K562 (cell line): ENCODE data around the gene PFDN2. TPM values are rescaled to one million over a fixed set of nuclear protein-coding genes. Genes with fewer than 3 reads are reported as not detected.

Experiments
- BRF1 ChIP-seq: IDR thresholded peaks from 3 replicates; pipeline ENCODE4 v1.6.1; 2011; ENCODE audit warnings: borderline replicate concordance, mild to moderate bottlenecking; ENCODE audit not compliant: insufficient read length; ENCODE audit errors: extremely low read depth
- DDX20 ChIP-seq: fragments of 450-650 bp; IDR thresholded peaks from 2 replicates; pipeline ENCODE4 v1.6.1; 2016; ENCODE audit warnings: missing genetic modification characterization, low read depth, mild to moderate bottlenecking, missing compliant biosample characterization, moderate library complexity
- DEAF1 ChIP-seq: fragments of 450-650 bp; formaldehyde crosslinking; IDR thresholded peaks from 2 replicates; pipeline ENCODE4 v1.4.0; 2020; ENCODE audit warnings: mild to moderate bottlenecking, moderate library complexity
- ETS2 ChIP-seq: IDR thresholded peaks from 2 replicates; pipeline ENCODE4 v1.6.1; 2016; ENCODE audit warnings: borderline replicate concordance, missing genetic modification characterization, mild to moderate bottlenecking, moderate library complexity, missing compliant biosample characterization; ENCODE audit not compliant: poor library complexity, severe bottlenecking
- FOS ChIP-seq: IDR thresholded peaks from 3 replicates; pipeline ENCODE4 v1.6.1; 2011; ENCODE audit not compliant: insufficient read length; ENCODE audit errors: extremely low read depth
- GTF2E2 ChIP-seq: fragments of 200-800 bp; sonication (Bioruptor generic); IDR thresholded peaks from 2 replicates; pipeline ENCODE4 v1.6.1; 2016; ENCODE audit warnings: missing genetic modification characterization, missing compliant biosample characterization
- KDM2B ChIP-seq: fragments of 250-450 bp; sonication (Bioruptor Pico); IDR thresholded peaks from 2 replicates; pipeline ENCODE4 v1.8.0; 2021; ENCODE audit warnings: mild to moderate bottlenecking, moderate library complexity
- KLF1 ChIP-seq: fragments of 450-650 bp; IDR thresholded peaks from 2 replicates; pipeline ENCODE4 v1.6.1; 2016; ENCODE audit warnings: missing genetic modification characterization, missing compliant biosample characterization
- MCM7 ChIP-seq, 2 experiments: fragments of 450-650 bp; IDR thresholded peaks; 2 replicates each; pipeline ENCODE4 v1.6.1; 2016 to 2018
- MTA1 ChIP-seq: fragments of 450-650 bp; IDR thresholded peaks from 2 replicates; pipeline ENCODE4 v1.6.1; 2017; ENCODE audit warnings: borderline replicate concordance
- POLR2A ChIP-seq: fragments of 450-650 bp; conservative IDR thresholded peaks from 2 replicates; pipeline ENCODE4 v1.6.1; 2016
- RBFOX2 ChIP-seq: fragments of 200-400 bp; formaldehyde crosslinking; IDR thresholded peaks from 2 replicates; pipeline ENCODE4 v1.6.1; 2017; ENCODE audit warnings: low read depth, mild to moderate bottlenecking, low read length, moderate library complexity
- ZFPM2 ChIP-seq: fragments of 250-450 bp; sonication (Bioruptor Pico); IDR thresholded peaks from 2 replicates; pipeline ENCODE4 v1.5.1; 2022; ENCODE audit warnings: mild to moderate bottlenecking
- ZNF586 ChIP-seq: fragments of 450-650 bp; formaldehyde crosslinking; conservative IDR thresholded peaks from 2 replicates; pipeline ENCODE4 v1.4.0; 2020; ENCODE audit warnings: mild to moderate bottlenecking, moderate library complexity
- ZNF644 ChIP-seq: fragments of 200-800 bp; sonication (Bioruptor generic); IDR thresholded peaks from 2 replicates; pipeline ENCODE4 v1.6.1; 2016; ENCODE audit warnings: low read depth, missing genetic modification characterization, missing compliant biosample characterization
- polyA plus RNA-seq, 8 experiments: library from polyadenylated mRNA; depleted of rRNA in 4 of 8; stranded (reverse) in 5 of 8; unstranded in 3 of 8; fragments of >200 nt; fragmentation: Nextera tagmentation in 2 of 8; fragmentation: Illumina TruSeq in 1 of 8; extraction: Ambion mirVana in 2 of 8; extraction: Trizol in 1 of 8; gene quantifications; 2 replicates each; pipeline versions ENCODE4 v1.2.1 to v1.2.3, GENCODE V29; 2011 to 2014; ENCODE audit warnings: inconsistent platforms in 1 of 8, missing spikeins in 1 of 8
- total RNA-seq, 7 experiments: library from RNA; depleted of rRNA in 6 of 7; stranded (reverse); fragments of >200 nt in 6 of 7; fragmentation: Illumina TruSeq in 2 of 7; extraction: Trizol in 2 of 7; gene quantifications; 2 replicates each; pipeline versions ENCODE4 v1.2.1 to v1.2.3, GENCODE V29; 2011 to 2021; ENCODE audit warnings: low replicate concordance in 1 of 7
- TF ChIP-seq, protein P1 (sequence below), 2 experiments: fragments of 450-650 bp in 1 of 2; sonication (generic) in 1 of 2; formaldehyde crosslinking in 1 of 2; IDR thresholded peaks in 1 of 2; conservative IDR thresholded peaks in 1 of 2; 2 replicates each; pipeline versions ENCODE4 v1.6.1 to v1.8.1; 2016 to 2023; ENCODE audit warnings: mild to moderate bottlenecking in 2 of 2, moderate library complexity in 2 of 2, inconsistent platforms in 1 of 2, missing genetic modification reagents in 1 of 2
- TF ChIP-seq, protein P2 (sequence below): fragments of 250-450 bp; sonication (Bioruptor Pico); IDR thresholded peaks from 2 replicates; pipeline ENCODE4 v1.9.0; 2021; ENCODE audit warnings: mild to moderate bottlenecking, inconsistent platforms
- TF ChIP-seq, protein P3 (sequence below): fragments of 250-450 bp; sonication (Bioruptor Pico); IDR thresholded peaks from 2 replicates; pipeline ENCODE4 v1.5.0; 2020; ENCODE audit warnings: mild to moderate bottlenecking
- TF ChIP-seq, protein P4 (sequence below): fragments of 250-450 bp; sonication (Bioruptor Pico); IDR thresholded peaks from 2 replicates; pipeline ENCODE4 v1.4.0; 2020; ENCODE audit warnings: borderline replicate concordance

PFDN2 gene
- total and polyA plus RNA-seq, 9 of the 15 experiments (the other 6 are each of a cell fraction or from before 2014, with no cell fraction given): 50.2 to 361 (median 144) TPM

GRCh38 chr1:161131523-161132409 lies 13.9 kb upstream of the PFDN2 start (continued):
- TF ChIP-seq, protein P1, sequence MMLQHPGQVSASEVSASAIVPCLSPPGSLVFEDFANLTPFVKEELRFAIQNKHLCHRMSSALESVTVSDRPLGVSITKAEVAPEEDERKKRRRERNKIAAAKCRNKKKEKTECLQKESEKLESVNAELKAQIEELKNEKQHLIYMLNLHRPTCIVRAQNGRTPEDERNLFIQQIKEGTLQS (IDR thresholded peaks at IDR 0.05): no peak
- TF ChIP-seq, protein P1 (CRISPR knock-in tag; conservative IDR thresholded peaks at IDR 0.05): no peak
- TF ChIP-seq BRF1: no peak
- TF ChIP-seq, protein P2, sequence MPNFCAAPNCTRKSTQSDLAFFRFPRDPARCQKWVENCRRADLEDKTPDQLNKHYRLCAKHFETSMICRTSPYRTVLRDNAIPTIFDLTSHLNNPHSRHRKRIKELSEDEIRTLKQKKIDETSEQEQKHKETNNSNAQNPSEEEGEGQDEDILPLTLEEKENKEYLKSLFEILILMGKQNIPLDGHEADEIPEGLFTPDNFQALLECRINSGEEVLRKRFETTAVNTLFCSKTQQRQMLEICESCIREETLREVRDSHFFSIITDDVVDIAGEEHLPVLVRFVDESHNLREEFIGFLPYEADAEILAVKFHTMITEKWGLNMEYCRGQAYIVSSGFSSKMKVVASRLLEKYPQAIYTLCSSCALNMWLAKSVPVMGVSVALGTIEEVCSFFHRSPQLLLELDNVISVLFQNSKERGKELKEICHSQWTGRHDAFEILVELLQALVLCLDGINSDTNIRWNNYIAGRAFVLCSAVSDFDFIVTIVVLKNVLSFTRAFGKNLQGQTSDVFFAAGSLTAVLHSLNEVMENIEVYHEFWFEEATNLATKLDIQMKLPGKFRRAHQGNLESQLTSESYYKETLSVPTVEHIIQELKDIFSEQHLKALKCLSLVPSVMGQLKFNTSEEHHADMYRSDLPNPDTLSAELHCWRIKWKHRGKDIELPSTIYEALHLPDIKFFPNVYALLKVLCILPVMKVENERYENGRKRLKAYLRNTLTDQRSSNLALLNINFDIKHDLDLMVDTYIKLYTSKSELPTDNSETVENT (CRISPR knock-in tag): no peak
- no peak for TF ChIP-seq FOS
- TF ChIP-seq GTF2E2 (tag): no peak
- TF ChIP-seq KDM2B (CRISPR knock-in tag): no peak
- no peak for TF ChIP-seq POLR2A
- no peak for TF ChIP-seq ZFPM2
- peak in 1 of 2 experiments; percentile 30; a peak in 1 of 4 replicates for TF ChIP-seq MCM7 (IDR thresholded peaks at IDR 0.05)
- TF ChIP-seq KLF1 (tag): no peak
- no peak for TF ChIP-seq DDX20 (tag)
- TF ChIP-seq RBFOX2: no peak
- no peak for TF ChIP-seq DEAF1
- no peak for TF ChIP-seq ETS2
- no peak for TF ChIP-seq ZNF586 (CRISPR knock-in tag)
- TF ChIP-seq, protein P3, sequence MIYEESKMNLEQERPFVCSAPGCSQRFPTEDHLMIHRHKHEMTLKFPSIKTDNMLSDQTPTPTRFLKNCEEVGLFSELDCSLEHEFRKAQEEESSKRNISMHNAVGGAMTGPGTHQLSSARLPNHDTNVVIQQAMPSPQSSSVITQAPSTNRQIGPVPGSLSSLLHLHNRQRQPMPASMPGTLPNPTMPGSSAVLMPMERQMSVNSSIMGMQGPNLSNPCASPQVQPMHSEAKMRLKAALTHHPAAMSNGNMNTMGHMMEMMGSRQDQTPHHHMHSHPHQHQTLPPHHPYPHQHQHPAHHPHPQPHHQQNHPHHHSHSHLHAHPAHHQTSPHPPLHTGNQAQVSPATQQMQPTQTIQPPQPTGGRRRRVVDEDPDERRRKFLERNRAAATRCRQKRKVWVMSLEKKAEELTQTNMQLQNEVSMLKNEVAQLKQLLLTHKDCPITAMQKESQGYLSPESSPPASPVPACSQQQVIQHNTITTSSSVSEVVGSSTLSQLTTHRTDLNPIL: no peak
- TF ChIP-seq MTA1: peak; percentile 70; the same call in 1 of the 2 replicates
- TF ChIP-seq ZNF644 (tag): no peak
- TF ChIP-seq, protein P4, sequence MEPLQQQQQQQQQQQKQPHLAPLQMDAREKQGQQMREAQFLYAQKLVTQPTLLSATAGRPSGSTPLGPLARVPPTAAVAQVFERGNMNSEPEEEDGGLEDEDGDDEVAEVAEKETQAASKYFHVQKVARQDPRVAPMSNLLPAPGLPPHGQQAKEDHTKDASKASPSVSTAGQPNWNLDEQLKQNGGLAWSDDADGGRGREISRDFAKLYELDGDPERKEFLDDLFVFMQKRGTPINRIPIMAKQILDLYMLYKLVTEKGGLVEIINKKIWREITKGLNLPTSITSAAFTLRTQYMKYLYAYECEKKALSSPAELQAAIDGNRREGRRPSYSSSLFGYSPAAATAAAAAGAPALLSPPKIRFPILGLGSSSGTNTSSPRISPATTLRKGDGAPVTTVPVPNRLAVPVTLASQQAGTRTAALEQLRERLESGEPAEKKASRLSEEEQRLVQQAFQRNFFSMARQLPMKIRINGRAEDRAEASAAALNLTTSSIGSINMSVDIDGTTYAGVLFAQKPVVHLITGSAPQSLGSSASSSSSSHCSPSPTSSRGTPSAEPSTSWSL (CRISPR knock-in tag): no peak
